Hepatocyte (in vitro differentiated cells): ENCODE data around the gene DUOX2. TPM values are rescaled to one million over a fixed set of nuclear protein-coding genes. Genes with fewer than 3 reads are reported as not detected.

Experiments
- DNase-seq: peaks from one replicate; pipeline ENCODE4 v3.0.0-alpha.2; 2016; ENCODE audit warnings: low spot score
- H2AFZ ChIP-seq: fragments of 200-600 bp; sonication (generic); 2 replicates; pipeline ENCODE4 v1.6.0; 2016; ENCODE audit warnings: antibody characterized with exemption, mild to moderate bottlenecking
- H3K27ac ChIP-seq: fragments of 200-600 bp; sonication (generic); 2 replicates; pipeline ENCODE4 v1.5.1; 2016; ENCODE audit warnings: mild to moderate bottlenecking
- H3K27me3 ChIP-seq: fragments of 200-600 bp; sonication (generic); 2 replicates; pipeline ENCODE4 v1.6.1; 2016
- H3K36me3 ChIP-seq: fragments of 200-600 bp; sonication (generic); replicated peaks from 2 replicates; pipeline ENCODE4 v1.5.1; 2016; ENCODE audit warnings: low read depth; ENCODE audit not compliant: insufficient read depth
- H3K4me1 ChIP-seq: fragments of 200-600 bp; sonication (generic); 2 replicates; pipeline ENCODE4 v1.5.1; 2016; ENCODE audit warnings: mild to moderate bottlenecking, moderate library complexity; ENCODE audit not compliant: insufficient read depth
- H3K4me2 ChIP-seq: fragments of 200-600 bp; sonication (generic); 2 replicates; pipeline ENCODE4 v1.6.0; 2016
- H3K4me3 ChIP-seq: fragments of 200-600 bp; sonication (generic); 2 replicates; pipeline ENCODE4 v1.5.1; 2016; ENCODE audit warnings: mild to moderate bottlenecking
- H3K79me2 ChIP-seq: fragments of 200-600 bp; sonication (generic); 2 replicates; pipeline ENCODE4 v1.6.0; 2017; ENCODE audit warnings: mild to moderate bottlenecking
- H3K9me2 ChIP-seq: fragments of 200-600 bp; sonication (generic); replicated peaks from 2 replicates; pipeline ENCODE4 v1.6.0; 2017; ENCODE audit warnings: mild to moderate bottlenecking; ENCODE audit not compliant: insufficient read depth
- H3K9me3 ChIP-seq: fragments of 200-600 bp; sonication (generic); 2 replicates; pipeline ENCODE4 v1.5.1; 2016; ENCODE audit warnings: low read depth, mild to moderate bottlenecking
- H4K20me1 ChIP-seq: fragments of 200-600 bp; sonication (generic); 2 replicates; pipeline ENCODE4 v1.6.0; 2016; ENCODE audit warnings: mild to moderate bottlenecking; ENCODE audit not compliant: insufficient read depth, poor library complexity, severe bottlenecking
- EZH2 ChIP-seq: fragments of 200-600 bp; sonication (generic); IDR thresholded peaks from 2 replicates; pipeline ENCODE4 v1.6.1; 2016; ENCODE audit warnings: antibody characterized with exemption, mild to moderate bottlenecking, borderline replicate concordance
- EZH2phosphoT487 ChIP-seq: fragments of 200-600 bp; sonication (generic); IDR thresholded peaks from one replicate; pipeline ENCODE4 v1.6.1; 2018; ENCODE audit warnings: antibody characterized with exemption, mild to moderate bottlenecking, low read depth, moderate library complexity; ENCODE audit not compliant: unreplicated experiment, severe bottlenecking
- WGBS: methylation state at CpG from one replicate; pipeline ENCODE4 v1.1.6; 2016; ENCODE audit warnings: low lambda C conversion rate; ENCODE audit errors: missing lambda C conversion rate; 5-methylcytosine and 5-hydroxymethylcytosine counted together
- polyA plus RNA-seq: library from polyadenylated mRNA; unstranded; fragments of >200 nt; fragmentation: Nextera tagmentation; extraction: Ambion mirVana; gene quantifications from 2 replicates; pipeline ENCODE4 v1.2.1, GENCODE V29; 2016
- total RNA-seq: library from RNA; depleted of rRNA; stranded (reverse); fragments of >200 nt; gene quantifications from 2 replicates; pipeline ENCODE4 v1.2.3, GENCODE V29; 2014
- TF ChIP-seq, protein P1 (sequence below): fragments of 200-600 bp; sonication (generic); IDR thresholded peaks from 2 replicates; pipeline ENCODE4 v1.5.1; 2016; ENCODE audit warnings: antibody characterized with exemption, mild to moderate bottlenecking; ENCODE audit not compliant: poor library complexity

Gene DUOX2
- total and polyA plus RNA-seq, 2 experiments from 2014 or later = 21.4 to 37.4 TPM

DNA sequence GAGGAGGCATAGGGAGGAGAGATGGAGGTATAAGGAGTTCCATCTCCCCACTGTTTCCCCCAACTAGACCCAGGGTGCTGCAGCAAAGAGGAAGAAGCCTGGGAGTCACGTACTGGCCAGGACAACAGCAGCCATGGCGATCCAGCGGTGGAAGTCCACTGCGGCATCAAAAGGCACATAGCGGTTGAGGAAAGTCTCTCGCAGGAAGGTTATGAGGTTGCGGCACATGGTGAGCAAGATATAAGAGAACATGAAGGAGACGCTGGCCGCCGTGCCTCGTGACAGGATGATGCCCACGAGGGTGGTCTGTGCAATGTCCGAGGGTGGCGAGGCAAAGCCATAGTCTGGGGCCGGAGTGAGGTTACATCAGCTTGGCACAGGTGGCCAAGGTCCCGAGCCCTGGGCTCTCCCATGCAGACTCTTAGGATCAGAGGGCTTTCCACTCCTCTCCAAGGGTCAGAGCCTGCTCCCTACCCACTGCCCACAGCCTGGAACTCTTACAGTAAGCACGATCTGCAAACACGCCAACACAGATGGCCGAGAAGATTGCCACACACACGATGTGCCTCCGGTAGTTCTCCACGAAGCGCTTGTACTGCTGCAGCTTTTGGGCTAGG is 14.3 kb downstream of the DUOX2 start:
- Histone ChIP-seq H2AFZ (no peak overlapping the region), H3K79me2 (no peaks in the 10 kb centered on the region), H3K4me1 (no peaks in the 10 kb centered on the region), H3K9me2 (no peaks in the 10 kb centered on the region), H3K27me3 (no peaks in the 10 kb centered on the region), H3K9me3 (no peaks in the 10 kb centered on the region), H4K20me1 (no peaks in the 10 kb centered on the region), H3K36me3 (no peaks in the 10 kb centered on the region), H3K27ac (no peak overlapping the region), H3K4me2 (no peak overlapping the region), H3K4me3 (no peak overlapping the region)
- no peak for TF ChIP-seq EZH2phosphoT487
- TF ChIP-seq, protein P1, sequence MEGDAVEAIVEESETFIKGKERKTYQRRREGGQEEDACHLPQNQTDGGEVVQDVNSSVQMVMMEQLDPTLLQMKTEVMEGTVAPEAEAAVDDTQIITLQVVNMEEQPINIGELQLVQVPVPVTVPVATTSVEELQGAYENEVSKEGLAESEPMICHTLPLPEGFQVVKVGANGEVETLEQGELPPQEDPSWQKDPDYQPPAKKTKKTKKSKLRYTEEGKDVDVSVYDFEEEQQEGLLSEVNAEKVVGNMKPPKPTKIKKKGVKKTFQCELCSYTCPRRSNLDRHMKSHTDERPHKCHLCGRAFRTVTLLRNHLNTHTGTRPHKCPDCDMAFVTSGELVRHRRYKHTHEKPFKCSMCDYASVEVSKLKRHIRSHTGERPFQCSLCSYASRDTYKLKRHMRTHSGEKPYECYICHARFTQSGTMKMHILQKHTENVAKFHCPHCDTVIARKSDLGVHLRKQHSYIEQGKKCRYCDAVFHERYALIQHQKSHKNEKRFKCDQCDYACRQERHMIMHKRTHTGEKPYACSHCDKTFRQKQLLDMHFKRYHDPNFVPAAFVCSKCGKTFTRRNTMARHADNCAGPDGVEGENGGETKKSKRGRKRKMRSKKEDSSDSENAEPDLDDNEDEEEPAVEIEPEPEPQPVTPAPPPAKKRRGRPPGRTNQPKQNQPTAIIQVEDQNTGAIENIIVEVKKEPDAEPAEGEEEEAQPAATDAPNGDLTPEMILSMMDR = no peak
- no peak for TF ChIP-seq EZH2
- DNase-seq = no peak
- WGBS = 93% methylated on average over 22 of the region's 23 CpGs

DNA sequence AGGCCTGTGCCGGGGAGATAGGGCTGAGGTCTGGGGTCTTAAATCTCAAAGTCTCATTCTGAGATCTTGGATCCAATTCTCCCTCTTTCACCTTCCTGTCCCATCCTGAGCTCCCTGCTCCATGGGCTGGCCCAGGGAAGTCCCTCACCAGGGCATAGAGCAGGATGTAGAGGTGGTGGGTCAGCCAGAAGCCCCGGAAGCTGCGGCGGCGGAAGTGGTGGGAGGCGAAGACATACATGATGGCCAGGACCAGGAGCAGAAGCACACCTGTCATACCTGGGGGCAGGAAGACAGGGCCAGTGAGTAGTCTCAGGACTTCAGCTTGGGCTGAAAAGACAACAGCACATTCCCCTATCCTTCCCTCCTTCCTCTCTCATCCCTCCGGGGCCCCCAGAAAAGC is 16.5 kb downstream of the DUOX2 start:
- no peak overlapping the region for H3K4me3 ChIP-seq
- H3K79me2 ChIP-seq = no peaks in the 10 kb centered on the region
- TF ChIP-seq EZH2phosphoT487 (no peak), EZH2 (no peak)
- TF ChIP-seq, protein P1 = no peak
- no peak for DNase-seq
- H3K9me2 ChIP-seq = no peaks in the 10 kb centered on the region
- H3K27me3 ChIP-seq = no peaks in the 10 kb centered on the region
- no peaks in the 10 kb centered on the region for H3K9me3 ChIP-seq
- 98% methylated on average over 7 of the region's 7 CpGs for WGBS
- H3K27ac ChIP-seq = no peak overlapping the region
- no peak overlapping the region for H2AFZ ChIP-seq
- no peak overlapping the region for H3K4me2 ChIP-seq
- H3K36me3 ChIP-seq = no peaks in the 10 kb centered on the region
- no peaks in the 10 kb centered on the region for H4K20me1 ChIP-seq
- H3K4me1 ChIP-seq = no peaks in the 10 kb centered on the region

DNA sequence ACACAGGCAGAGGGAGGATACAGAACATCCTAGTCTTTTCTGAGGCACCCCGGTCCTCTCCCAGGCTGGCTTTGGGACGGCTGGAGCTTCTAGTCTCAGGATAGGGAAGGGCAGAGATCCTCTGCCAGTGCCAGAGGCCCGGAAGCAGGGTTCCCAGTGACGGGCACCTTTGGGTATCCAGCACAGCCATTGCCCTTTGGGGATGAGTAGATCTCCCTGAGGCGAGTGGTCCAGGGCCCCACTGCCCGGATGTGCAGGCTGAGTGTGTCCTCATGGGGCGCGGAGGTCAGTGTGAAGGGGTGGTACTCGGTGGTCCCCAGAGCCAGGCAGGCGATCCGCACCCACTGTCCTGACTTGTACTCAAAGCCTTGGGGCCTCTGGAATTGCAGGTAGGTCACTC is 18.3 kb downstream of the DUOX2 start:
- TF ChIP-seq EZH2 (no peak), EZH2phosphoT487 (no peak)
- TF ChIP-seq, protein P1 = no peak
- H3K79me2 ChIP-seq = no peaks in the 10 kb centered on the region
- DNase-seq = no peak
- H3K4me2 ChIP-seq = no peak overlapping the region
- H3K27ac ChIP-seq = no peak overlapping the region
- no peaks in the 10 kb centered on the region for H3K9me2 ChIP-seq
- no peaks in the 10 kb centered on the region for H3K9me3 ChIP-seq
- 92% methylated on average over 11 of the region's 11 CpGs for WGBS
- peaks cover 4% of the 10 kb centered on the region for H3K4me1 ChIP-seq
- no peak overlapping the region for H3K4me3 ChIP-seq
- no peaks in the 10 kb centered on the region for H4K20me1 ChIP-seq
- no peaks in the 10 kb centered on the region for H3K27me3 ChIP-seq
- no peaks in the 10 kb centered on the region for H3K36me3 ChIP-seq
- H2AFZ ChIP-seq = no peak overlapping the region
